ENCODE results near the gene FAM90A26. TPM values are rescaled to one million over a fixed set of nuclear protein-coding genes. Genes with fewer than 3 reads are reported as not detected.

Gene FAM90A26, protein sequence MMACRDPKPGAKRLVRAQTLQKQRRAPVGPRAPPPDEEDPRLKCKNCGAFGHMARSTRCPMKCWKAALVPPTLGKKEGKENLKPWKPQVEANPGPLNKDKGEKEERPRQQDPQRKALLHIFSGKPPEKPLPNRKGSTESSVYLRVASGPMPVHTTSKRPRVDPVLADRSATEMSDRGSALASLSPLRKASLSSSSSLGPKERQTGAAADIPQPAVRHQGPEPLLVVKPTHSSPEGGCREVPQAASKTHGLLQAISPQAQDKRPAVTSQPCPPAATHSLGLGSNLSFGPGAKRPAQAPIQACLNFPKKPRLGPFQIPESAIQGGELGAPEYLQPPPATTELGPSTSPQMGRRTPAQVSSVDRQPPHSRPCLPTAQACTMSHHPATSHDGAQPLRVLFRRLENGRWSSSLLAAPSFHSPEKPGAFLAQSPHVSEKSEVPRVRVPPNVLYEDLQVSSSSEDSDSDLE
- total RNA-seq, result not detected in 2 replicates

DNA sequence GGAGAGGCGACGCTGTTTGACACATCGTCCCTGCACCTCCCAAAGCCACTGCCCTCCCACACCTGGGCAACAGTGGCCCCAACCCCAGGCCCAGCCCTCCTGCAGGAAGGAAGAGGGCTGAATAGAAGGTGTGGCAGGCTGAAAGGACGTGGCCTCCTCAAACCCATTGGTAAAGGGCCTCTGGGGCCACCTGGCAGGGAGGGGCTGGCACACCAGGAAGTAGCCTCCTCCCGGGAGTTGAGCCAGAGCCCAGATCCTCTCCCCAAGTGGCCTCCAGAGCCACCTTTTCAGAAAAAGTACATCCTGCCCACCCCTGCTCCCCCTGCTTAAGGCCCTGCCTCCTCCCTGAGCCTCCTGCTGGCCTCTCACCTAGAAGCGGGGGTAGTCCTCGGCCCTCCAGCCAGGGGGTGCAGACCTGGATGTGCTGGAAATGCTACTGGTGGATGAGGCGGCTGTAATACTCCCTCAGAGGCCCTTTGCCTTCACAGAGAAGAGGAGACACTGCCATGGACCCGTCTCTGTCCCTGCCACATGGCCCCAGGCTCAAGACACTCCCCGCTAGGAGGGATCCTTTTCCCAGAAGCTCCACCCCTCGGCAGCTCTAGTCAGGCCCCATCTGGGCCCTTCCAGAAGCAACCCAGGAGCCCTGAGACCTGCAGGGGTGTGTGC, at the start of gene FAM90A26:
TSS of gene FAM90A26 (plus strand) at position 619 of the 669 bp plus-strand sequence. CDS start 2,764 bp downstream, outside the sequence.

DNA sequence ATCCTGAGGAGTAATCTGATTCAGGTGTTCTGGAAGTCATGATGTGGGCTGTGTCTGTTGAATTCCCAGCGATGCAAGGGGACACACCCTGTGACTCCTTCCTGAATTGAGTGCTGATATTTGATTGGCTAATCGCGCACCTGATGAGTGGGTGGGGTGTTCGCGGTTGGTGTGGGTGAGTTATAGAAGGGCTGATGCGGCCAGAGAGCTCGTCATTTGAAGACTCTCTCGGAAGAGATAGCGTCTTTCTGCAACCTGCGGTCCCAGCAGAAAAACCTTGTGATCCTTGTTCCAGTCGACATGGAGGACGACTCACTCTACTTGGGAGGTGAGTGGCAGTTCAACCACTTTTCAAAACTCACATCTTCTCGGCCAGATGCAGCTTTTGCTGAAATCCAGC, 40.1 kb downstream of the FAM90A26 start, which contains the start of gene USP17L10:
TSS of gene USP17L10 (plus strand) at position 301 of the 400 bp plus-strand sequence. CDS start at position 301, 0 bp downstream.

DNA sequence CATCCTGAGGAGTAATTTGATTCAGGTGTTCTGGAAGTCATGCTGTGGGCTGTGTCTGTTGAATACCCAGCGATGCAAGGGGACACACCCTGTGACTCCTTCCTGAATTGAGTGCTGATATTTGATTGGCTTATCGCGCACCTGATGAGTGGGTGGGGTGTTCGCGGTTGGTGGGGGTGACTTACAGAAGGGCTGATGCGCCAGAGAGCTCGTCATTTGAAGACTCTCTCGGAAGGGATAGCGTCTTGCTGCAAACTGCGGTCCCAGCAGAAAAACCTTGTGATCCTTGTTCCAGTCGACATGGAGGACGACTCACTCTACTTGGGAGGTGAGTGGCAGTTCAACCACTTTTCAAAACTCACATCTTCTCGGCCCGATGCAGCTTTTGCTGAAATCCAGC, 44.9 kb downstream of the FAM90A26 start, which contains the start of gene USP17L11:
TSS of gene USP17L11 (plus strand) at position 301 of the 400 bp plus-strand sequence. CDS start at position 301, 0 bp downstream.

DNA sequence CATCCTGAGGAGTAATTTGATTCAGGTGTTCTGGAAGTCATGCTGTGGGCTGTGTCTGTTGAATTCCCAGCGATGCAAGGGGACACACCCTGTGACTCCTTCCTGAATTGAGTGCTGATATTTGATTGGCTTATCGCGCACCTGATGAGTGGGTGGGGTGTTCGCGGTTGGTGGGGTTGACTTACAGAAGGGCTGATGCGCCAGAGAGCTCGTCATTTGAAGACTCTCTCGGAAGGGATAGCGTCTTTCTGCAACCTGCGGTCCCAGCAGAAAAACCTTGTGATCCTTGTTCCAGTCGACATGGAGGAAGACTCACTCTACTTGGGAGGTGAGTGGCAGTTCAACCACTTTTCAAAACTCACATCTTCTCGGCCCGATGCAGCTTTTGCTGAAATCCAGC, 49.6 kb downstream of the FAM90A26 start, which contains the start of gene USP17L12:
TSS of gene USP17L12 (plus strand) at position 301 of the 400 bp plus-strand sequence. CDS start at position 301, 0 bp downstream.

DNA sequence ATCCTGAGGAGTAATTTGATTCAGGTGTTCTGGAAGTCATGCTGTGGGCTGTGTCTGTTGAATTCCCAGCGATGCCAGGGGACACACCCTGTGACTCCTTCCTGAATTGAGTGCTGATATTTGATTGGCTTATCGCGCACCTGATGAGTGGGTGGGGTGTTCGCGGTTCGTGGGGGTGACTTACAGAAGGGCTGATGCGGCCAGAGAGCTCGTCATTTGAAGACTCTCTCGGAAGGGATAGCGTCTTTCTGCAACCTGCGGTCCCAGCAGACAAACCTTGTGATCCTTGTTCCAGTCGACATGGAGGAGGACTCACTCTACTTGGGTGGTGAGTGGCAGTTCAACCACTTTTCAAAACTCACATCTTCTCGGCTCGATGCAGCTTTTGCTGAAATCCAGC, 54.4 kb downstream of the FAM90A26 start, which contains the start of gene USP17L13:
TSS of gene USP17L13 (plus strand) at position 301 of the 400 bp plus-strand sequence. CDS start at position 301, 0 bp downstream.

Other genes with a start within 250 kb of the FAM90A26 start
- not detected in 2 replicates for gene USP17L10, start 40.2 kb downstream of the FAM90A26 start, total RNA-seq
- not detected in 2 replicates for gene USP17L11, start 45.0 kb downstream of the FAM90A26 start, total RNA-seq
- not detected in 2 replicates for gene USP17L12, start 49.7 kb downstream of the FAM90A26 start, total RNA-seq
- not detected in 2 replicates for gene USP17L13, start 54.5 kb downstream of the FAM90A26 start, total RNA-seq
- gene USP17L15, start 64.0 kb downstream of the FAM90A26 start, total RNA-seq, result not detected in 2 replicates
- not detected in 2 replicates for gene USP17L17, start 73.5 kb downstream of the FAM90A26 start, total RNA-seq
- not detected in 2 replicates for gene USP17L18, start 78.2 kb downstream of the FAM90A26 start, total RNA-seq
- gene USP17L19, start 83.0 kb downstream of the FAM90A26 start, total RNA-seq, result not detected in 2 replicates
- not detected in 2 replicates for gene USP17L20, start 87.7 kb downstream of the FAM90A26 start, total RNA-seq
- not detected in 2 replicates for gene USP17L21, start 92.5 kb downstream of the FAM90A26 start, total RNA-seq
- gene USP17L22, start 97.2 kb downstream of the FAM90A26 start, total RNA-seq, result not detected in 2 replicates
- not detected in 2 replicates for gene USP17L24, start 154.8 kb downstream of the FAM90A26 start, total RNA-seq
- not detected in 2 replicates for gene USP17L25, start 159.5 kb downstream of the FAM90A26 start, total RNA-seq
- gene USP17L26, start 164.2 kb downstream of the FAM90A26 start, total RNA-seq, result not detected in 2 replicates
- gene USP17L5, start 169.0 kb downstream of the FAM90A26 start, total RNA-seq, result not detected in 2 replicates
- not detected in 2 replicates for gene USP17L27, start 173.7 kb downstream of the FAM90A26 start, total RNA-seq
- not detected in 2 replicates for gene USP17L28, start 178.5 kb downstream of the FAM90A26 start, total RNA-seq
- gene USP17L29, start 183.2 kb downstream of the FAM90A26 start, total RNA-seq, result not detected in 2 replicates
- gene USP17L30, start 192.7 kb downstream of the FAM90A26 start, total RNA-seq, result not detected in 2 replicates

Data from cardiac atrium fibroblast (primary cell).